Measurements from ENCODE around the gene IL12A. TPM values are rescaled to one million over a fixed set of nuclear protein-coding genes. Genes with fewer than 3 reads are reported as not detected.

Gene IL12A
- total RNA-seq, 1 donor from 2014 or later = 2.9 TPM

- FAIRE-seq = no peak
Measured at GRCh38 chr3:160038862-160039562, 50.4 kb downstream of the IL12A start.

GRCh38 chr3:160040181-160040580 lies 51.5 kb downstream of the IL12A start:
- Histone ChIP-seq H3K4me3 (ENCODE audit: insufficient read depth, low read depth, low read length) (no peak overlapping the region), H3K36me3 (ENCODE audit: insufficient read depth, low read length) (no peaks in the 10 kb centered on the region), H3K27ac (ENCODE audit: low read depth, low read length) (no peak overlapping the region), H3K27me3 (ENCODE audit: insufficient read depth, low read length) (peaks cover 18% of the 10 kb centered on the region), H3K9me3 (ENCODE audit: insufficient read depth, low read depth, low read length) (peaks cover 8% of the 10 kb centered on the region), H4K20me1 (ENCODE audit: insufficient read depth, low read length) (no peaks in the 10 kb centered on the region), H2AFZ (ENCODE audit: low read depth, low read length) (no peak overlapping the region), H3K9ac (ENCODE audit: low read length) (no peak overlapping the region), H3K4me2 (ENCODE audit: low read length) (peak overlapping the region; percentile 3), H3K79me2 (ENCODE audit: insufficient read depth, low read length) (no peaks in the 10 kb centered on the region), H3K4me1 (ENCODE audit: insufficient read depth, low read length) (peaks cover 11% of the 10 kb centered on the region)
- Mint-ChIP-seq H3K9me3 (ENCODE audit: unreplicated experiment) (peaks cover 16% of the 10 kb centered on the region), H3K27ac (ENCODE audit: unreplicated experiment) (peak overlapping the region; percentile 51), H3K36me3 (ENCODE audit: low read depth, unreplicated experiment) (no peaks in the 10 kb centered on the region), H3K4me3 (ENCODE audit: unreplicated experiment) (peak overlapping the region; percentile 7), H3K4me1 (ENCODE audit: low read depth, unreplicated experiment) (peaks cover 19% of the 10 kb centered on the region), H3K27me3 (ENCODE audit: low read depth, unreplicated experiment) (peaks cover 12% of the 10 kb centered on the region)
- FAIRE-seq (no peak), DNase-seq (ENCODE audit: low read depth) (peak; percentile 50)
- TF ChIP-seq EZH2 (IDR thresholded peaks at IDR 0.05; ENCODE audit: insufficient read depth, low read length) = no peak
- TF ChIP-seq CTCF (IDR thresholded peaks at IDR 0.05; ENCODE audit: insufficient read depth, low read depth, low read length) = no peak

More at GRCh38 chr3:160038862-160039562, 50.4 kb downstream of the IL12A start:
- H3K27me3 ChIP-seq (ENCODE audit: insufficient read depth, low read length) = peaks cover 18% of the 10 kb centered on the region
- no peaks in the 10 kb centered on the region for H3K79me2 ChIP-seq (ENCODE audit: insufficient read depth, low read length)
- no peaks in the 10 kb centered on the region for H4K20me1 ChIP-seq (ENCODE audit: insufficient read depth, low read length)
- H3K36me3 Mint-ChIP-seq (ENCODE audit: low read depth, unreplicated experiment) = no peaks in the 10 kb centered on the region
- peaks cover 11% of the 10 kb centered on the region for H3K4me1 ChIP-seq (ENCODE audit: insufficient read depth, low read length)
- H3K9me3 ChIP-seq (ENCODE audit: insufficient read depth, low read depth, low read length) = peaks cover 8% of the 10 kb centered on the region
- H3K36me3 ChIP-seq (ENCODE audit: insufficient read depth, low read length) = no peaks in the 10 kb centered on the region
- peak overlapping the region; percentile 87 for H3K4me2 ChIP-seq (ENCODE audit: low read length)
- H3K9me3 Mint-ChIP-seq (ENCODE audit: unreplicated experiment) = peaks cover 16% of the 10 kb centered on the region
- H3K27ac Mint-ChIP-seq (ENCODE audit: unreplicated experiment) = no peak overlapping the region
- H3K27ac ChIP-seq (ENCODE audit: low read depth, low read length) = no peak overlapping the region
- H3K4me3 Mint-ChIP-seq (ENCODE audit: unreplicated experiment) = peak overlapping the region; percentile 76
- H2AFZ ChIP-seq (ENCODE audit: low read depth, low read length) = peak overlapping the region; percentile 84
- peaks cover 19% of the 10 kb centered on the region for H3K4me1 Mint-ChIP-seq (ENCODE audit: low read depth, unreplicated experiment)
- TF ChIP-seq CTCF (IDR thresholded peaks at IDR 0.05; ENCODE audit: insufficient read depth, low read depth, low read length) (no peak), EZH2 (IDR thresholded peaks at IDR 0.05; ENCODE audit: insufficient read depth, low read length) (peak; percentile 49)
- H3K4me3 ChIP-seq (ENCODE audit: insufficient read depth, low read depth, low read length) = peak overlapping the region; percentile 26
- peak overlapping the region; percentile 38 for H3K9ac ChIP-seq (ENCODE audit: low read length)
- peak; percentile 19 for DNase-seq (ENCODE audit: low read depth)
- peaks cover 12% of the 10 kb centered on the region for H3K27me3 Mint-ChIP-seq (ENCODE audit: low read depth, unreplicated experiment)

DNA sequence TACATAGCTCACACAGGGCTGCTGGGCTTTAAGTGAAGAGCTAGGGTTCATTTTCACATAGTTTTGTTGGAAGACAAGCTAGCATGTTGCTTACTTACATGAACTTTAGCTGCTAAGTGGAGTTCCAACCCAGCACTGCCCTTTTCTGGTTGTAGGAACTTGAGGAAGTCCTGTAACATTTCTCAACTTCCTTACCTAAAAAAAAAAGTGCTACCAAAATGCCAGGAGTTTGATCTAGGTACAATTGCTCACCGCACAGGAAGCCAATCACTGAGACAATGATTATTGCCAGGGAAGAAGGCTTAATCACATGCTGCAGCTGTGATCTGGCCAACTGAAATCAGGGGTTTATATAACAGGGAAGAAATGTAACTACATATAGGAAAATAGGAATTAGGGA lies 52.8 kb downstream of the IL12A start:
- no peaks in the 10 kb centered on the region for H4K20me1 ChIP-seq (ENCODE audit: insufficient read depth, low read length)
- H3K4me1 ChIP-seq (ENCODE audit: insufficient read depth, low read length) = peaks cover 11% of the 10 kb centered on the region
- no peak overlapping the region for H3K27ac ChIP-seq (ENCODE audit: low read depth, low read length)
- peaks cover 8% of the 10 kb centered on the region for H3K9me3 ChIP-seq (ENCODE audit: insufficient read depth, low read depth, low read length)
- no peaks in the 10 kb centered on the region for H3K79me2 ChIP-seq (ENCODE audit: insufficient read depth, low read length)
- no peaks in the 10 kb centered on the region for H3K36me3 ChIP-seq (ENCODE audit: insufficient read depth, low read length)
- peaks cover 16% of the 10 kb centered on the region for H3K9me3 Mint-ChIP-seq (ENCODE audit: unreplicated experiment)
- H3K4me1 Mint-ChIP-seq (ENCODE audit: low read depth, unreplicated experiment) = peaks cover 19% of the 10 kb centered on the region
- no peak overlapping the region for H3K4me2 ChIP-seq (ENCODE audit: low read length)
- no peak overlapping the region for H3K4me3 Mint-ChIP-seq (ENCODE audit: unreplicated experiment)
- H3K4me3 ChIP-seq (ENCODE audit: insufficient read depth, low read depth, low read length) = no peak overlapping the region
- DNase-seq (ENCODE audit: low read depth) (no peak), FAIRE-seq (no peak)
- H3K27me3 ChIP-seq (ENCODE audit: insufficient read depth, low read length) = peaks cover 18% of the 10 kb centered on the region
- H2AFZ ChIP-seq (ENCODE audit: low read depth, low read length) = no peak overlapping the region
- no peaks in the 10 kb centered on the region for H3K36me3 Mint-ChIP-seq (ENCODE audit: low read depth, unreplicated experiment)
- H3K27ac Mint-ChIP-seq (ENCODE audit: unreplicated experiment) = no peak overlapping the region
- TF ChIP-seq CTCF (IDR thresholded peaks at IDR 0.05; ENCODE audit: insufficient read depth, low read depth, low read length) (no peak), EZH2 (IDR thresholded peaks at IDR 0.05; ENCODE audit: insufficient read depth, low read length) (no peak)
- H3K27me3 Mint-ChIP-seq (ENCODE audit: low read depth, unreplicated experiment) = peaks cover 12% of the 10 kb centered on the region
- no peak overlapping the region for H3K9ac ChIP-seq (ENCODE audit: low read length)
